ENCODE data around the gene WDR20. TPM values are rescaled to one million over a fixed set of nuclear protein-coding genes. Genes with fewer than 3 reads are reported as not detected.
"Not testable (repeated sequence)": the region's sequence is repeated elsewhere in the genome, so short reads cannot be mapped to it uniquely, and the experiment has no call there.

Gene WDR20, protein sequence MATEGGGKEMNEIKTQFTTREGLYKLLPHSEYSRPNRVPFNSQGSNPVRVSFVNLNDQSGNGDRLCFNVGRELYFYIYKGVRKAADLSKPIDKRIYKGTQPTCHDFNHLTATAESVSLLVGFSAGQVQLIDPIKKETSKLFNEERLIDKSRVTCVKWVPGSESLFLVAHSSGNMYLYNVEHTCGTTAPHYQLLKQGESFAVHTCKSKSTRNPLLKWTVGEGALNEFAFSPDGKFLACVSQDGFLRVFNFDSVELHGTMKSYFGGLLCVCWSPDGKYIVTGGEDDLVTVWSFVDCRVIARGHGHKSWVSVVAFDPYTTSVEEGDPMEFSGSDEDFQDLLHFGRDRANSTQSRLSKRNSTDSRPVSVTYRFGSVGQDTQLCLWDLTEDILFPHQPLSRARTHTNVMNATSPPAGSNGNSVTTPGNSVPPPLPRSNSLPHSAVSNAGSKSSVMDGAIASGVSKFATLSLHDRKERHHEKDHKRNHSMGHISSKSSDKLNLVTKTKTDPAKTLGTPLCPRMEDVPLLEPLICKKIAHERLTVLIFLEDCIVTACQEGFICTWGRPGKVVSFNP
- total RNA-seq (2014; rRNA removed; shearing (Covaris generic)), result 17.5 and 22.1 TPM in 2 replicates
- polyA plus RNA-seq (2015; cell fraction: cytosol; rRNA removed), result 18.7 and 23.0 TPM in 2 replicates
- 21.2 and 27.7 TPM in 2 replicates for polyA plus RNA-seq (2015; cell fraction: nucleus; rRNA removed)

DNA sequence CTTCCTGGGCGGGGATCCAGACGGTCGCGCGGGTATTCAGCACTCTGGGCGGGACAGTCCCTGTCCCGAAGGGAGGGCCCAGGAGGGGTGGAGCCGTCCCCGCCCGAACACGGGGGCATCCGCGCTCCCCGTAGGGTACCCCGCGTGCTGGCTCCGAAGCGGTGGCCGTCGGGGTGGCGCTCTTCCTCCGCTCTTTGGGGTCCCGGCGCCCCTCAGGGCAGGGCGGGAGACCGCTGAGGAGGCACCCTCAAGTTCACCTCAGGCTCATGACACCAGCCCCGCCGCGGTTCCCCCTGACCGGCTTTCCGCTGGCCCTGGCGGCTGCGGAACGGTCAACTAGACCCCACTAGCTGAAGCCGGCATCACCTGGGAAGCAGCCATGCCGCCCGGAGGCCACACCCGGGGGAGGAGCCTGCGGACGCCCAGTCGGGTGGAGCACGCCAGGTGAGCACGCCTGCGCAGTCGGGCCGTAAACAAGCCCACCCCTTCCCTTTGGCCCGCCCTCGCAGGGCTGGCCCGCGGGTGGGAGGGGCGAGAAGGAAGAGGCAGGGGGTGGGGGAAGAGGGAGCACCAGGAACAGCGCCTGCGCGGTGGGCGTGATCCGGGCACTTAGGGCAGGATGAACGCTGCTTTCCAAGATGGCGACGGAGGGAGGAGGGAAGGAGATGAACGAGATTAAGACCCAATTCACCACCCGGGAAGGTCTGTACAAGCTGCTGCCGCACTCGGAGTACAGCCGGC, at the start of gene WDR20:
Gene WDR20 (plus strand): TSS at position 612 of the 741 bp plus-strand sequence. CDS start 27 bp downstream, at position 639.
- peak; percentile 97 for DNase-seq (ENCODE audit: low read depth, low spot score)

DNA sequence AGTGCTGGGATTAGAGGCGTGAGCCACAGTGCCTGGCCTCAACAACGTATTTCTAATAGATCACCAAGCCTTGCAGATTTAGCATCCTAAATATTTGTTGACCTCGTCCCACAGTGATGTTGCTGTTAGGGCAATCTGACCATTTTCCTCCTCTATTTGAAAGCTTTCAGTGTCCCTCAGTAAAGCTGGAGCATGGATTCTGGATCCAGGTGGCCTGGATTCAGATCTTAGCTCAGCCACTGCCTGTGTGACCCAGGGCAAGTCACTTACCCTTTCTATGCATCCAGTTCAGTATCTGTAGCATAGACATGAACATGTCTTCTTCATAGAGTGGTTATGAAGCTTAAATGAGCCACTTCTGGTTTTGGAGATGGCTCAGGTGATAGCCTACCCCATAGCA, 49.0 kb upstream of the WDR20 start:
- in situ Hi-C loops (cut with HindIII; ENCODE audit: low pct_unique_long_range_greater_than_20kb, low sequenced_read_pairs), result no loop called here
- DNase-seq (ENCODE audit: low read depth, low spot score), result no peak

More for the DNA sequence above, at the start of gene WDR20:
- in situ Hi-C loops (cut with HindIII; ENCODE audit: low pct_unique_long_range_greater_than_20kb, low sequenced_read_pairs), result no loop called here

DNA sequence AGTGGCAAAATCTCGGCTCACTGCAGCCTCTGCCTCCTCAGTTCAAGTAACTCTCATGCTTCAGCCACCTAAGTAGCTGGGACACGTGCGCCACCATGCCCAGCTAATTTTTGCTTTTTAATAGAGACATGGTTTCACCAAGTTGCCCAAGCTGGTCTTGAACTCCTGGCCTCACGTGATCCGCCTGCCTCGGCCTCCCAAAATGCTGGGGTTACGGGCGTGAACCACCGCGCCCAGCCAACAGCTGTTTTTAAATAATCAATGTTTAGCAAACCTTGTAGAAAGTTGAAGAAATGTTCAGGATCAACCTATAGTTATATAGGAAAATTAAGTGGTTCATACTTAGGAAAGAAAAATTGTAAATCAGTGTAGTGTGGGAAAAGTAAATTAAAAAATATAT, 46.9 kb upstream of the WDR20 start:
- in situ Hi-C loops (cut with HindIII; ENCODE audit: low pct_unique_long_range_greater_than_20kb, low sequenced_read_pairs), result no loop called here
- no peak for DNase-seq (ENCODE audit: low read depth, low spot score)

DNA sequence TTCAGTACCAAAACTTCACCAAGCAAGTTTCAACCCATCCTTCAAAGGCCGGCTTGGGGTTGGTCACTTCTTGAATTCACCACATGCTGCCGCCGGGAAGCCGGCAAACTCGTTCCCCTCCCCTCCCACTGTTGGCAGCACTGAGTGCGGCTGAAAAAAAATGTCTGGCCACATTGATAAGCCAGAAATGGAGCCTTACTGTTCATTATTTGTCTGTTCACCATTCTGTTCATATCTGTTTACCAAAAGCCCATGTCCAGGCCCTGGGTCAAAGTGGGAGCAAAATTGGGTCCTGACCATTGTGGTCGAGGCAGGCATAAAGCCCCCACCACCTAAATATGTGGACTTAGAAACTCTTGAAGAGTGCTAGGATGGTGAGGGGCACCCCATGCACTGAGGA, 45.6 kb upstream of the WDR20 start:
- no peak for DNase-seq (ENCODE audit: low read depth, low spot score)
- in situ Hi-C loops (cut with HindIII; ENCODE audit: low pct_unique_long_range_greater_than_20kb, low sequenced_read_pairs), result no loop called here

DNA sequence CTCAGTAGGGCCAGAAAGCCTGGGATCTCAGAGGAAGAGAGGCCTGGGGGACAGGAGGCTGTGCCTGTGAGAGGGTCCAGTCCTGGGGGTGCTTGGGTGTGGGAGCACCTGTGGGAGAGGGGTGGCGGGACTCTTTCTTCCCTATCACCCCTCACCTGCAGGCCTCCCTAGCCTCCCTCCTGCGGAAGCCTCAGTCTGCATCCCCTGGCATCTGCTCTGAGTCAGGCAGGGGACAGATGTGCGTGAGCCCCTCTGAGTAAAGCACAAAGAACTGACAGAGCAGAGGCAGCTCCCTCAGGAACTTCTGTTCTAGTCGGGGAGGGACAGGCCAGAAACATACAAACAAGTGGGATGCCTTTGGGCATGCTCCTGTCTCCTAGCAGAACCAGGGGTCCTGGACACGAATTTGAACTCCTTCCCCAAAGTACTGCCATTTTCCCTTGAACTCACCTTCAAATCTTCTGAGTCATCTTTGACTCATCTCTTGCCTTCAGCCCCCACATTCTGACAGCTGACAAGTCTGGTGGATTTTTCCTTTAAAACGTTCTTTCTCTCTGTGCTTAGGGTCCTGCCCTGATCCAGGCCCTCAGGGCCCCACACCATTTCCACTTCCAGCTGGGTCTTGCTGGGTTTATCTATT, 44.3 kb upstream of the WDR20 start:
- in situ Hi-C loops (cut with HindIII; ENCODE audit: low pct_unique_long_range_greater_than_20kb, low sequenced_read_pairs), result loop anchor here (5.0 kb wide), 1 partner anchor 87 kb away; no protein-coding TSS in a partner anchor
- DNase-seq (ENCODE audit: low read depth, low spot score), result no peak

DNA sequence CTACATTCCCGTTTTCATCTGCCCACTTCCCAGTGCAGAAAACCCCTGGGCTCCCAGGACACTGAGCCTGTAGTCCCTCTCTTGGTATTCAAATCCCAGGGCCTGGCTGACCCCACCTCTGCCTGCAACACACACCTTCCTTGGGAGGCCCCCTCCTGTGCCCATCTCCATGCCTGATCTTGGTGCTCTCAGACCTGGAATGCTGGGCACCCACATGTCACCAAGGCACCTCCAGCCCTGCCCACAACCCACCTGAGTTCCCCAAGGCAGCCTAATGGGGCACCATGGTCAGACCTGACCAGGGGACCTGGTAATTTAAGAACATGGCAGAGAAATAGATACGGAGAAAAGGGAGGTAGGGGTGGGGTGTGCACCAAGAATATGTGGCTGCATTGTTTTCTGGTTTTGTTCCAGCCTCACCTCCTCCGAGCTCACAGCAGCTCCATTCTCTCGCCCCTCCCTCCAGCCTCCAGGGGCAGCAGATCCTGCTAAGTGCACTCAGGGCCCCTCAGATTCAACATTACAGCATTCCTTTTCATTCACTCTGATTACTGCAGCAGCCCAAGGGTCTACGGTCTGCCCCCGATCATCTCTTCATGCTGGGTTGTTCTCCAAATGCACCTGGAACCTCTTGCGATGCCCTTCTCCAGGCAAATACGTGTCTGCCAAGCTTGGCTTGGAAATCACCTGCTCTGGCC, 43.7 kb upstream of the WDR20 start:
- in situ Hi-C loops (cut with HindIII; ENCODE audit: low pct_unique_long_range_greater_than_20kb, low sequenced_read_pairs), result loop anchor here (5.0 kb wide), 1 partner anchor 86 kb away; no protein-coding TSS in a partner anchor
- no peak for DNase-seq (ENCODE audit: low read depth, low spot score)

DNA sequence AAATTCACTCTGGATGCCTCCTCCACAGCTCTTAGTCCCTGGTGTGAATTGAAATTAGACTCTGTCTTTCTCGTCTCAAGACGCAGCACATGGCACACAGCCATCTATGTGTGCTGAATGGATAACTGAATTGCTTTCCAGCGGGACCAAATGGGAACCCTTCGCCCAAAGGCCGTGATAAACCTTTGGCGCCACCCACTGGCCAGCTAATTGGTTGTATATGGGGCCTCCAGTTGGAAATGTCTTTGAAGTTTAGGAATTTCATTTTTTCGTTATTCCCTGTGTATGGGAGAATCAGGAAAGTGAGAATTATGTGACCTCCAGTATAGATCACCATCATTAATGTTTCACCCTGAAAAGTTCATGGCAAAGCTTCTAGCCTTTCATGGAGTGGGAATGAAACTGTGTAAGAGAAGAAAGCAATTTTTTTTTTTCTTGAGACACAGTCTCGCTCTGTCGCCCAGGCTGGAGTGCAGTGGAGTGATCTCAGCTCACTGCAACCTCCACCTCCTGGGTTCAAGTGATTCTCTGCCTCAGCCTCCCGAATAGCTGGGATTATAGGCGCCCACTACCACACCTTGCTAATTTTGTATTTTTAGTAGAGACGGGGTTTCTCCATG, 43.0 kb upstream of the WDR20 start:
- peak; percentile 90 for DNase-seq (ENCODE audit: low read depth, low spot score)
- in situ Hi-C loops (cut with HindIII; ENCODE audit: low pct_unique_long_range_greater_than_20kb, low sequenced_read_pairs), result loop anchor here (5.0 kb wide), 1 partner anchor 86 kb away; no protein-coding TSS in a partner anchor

DNA sequence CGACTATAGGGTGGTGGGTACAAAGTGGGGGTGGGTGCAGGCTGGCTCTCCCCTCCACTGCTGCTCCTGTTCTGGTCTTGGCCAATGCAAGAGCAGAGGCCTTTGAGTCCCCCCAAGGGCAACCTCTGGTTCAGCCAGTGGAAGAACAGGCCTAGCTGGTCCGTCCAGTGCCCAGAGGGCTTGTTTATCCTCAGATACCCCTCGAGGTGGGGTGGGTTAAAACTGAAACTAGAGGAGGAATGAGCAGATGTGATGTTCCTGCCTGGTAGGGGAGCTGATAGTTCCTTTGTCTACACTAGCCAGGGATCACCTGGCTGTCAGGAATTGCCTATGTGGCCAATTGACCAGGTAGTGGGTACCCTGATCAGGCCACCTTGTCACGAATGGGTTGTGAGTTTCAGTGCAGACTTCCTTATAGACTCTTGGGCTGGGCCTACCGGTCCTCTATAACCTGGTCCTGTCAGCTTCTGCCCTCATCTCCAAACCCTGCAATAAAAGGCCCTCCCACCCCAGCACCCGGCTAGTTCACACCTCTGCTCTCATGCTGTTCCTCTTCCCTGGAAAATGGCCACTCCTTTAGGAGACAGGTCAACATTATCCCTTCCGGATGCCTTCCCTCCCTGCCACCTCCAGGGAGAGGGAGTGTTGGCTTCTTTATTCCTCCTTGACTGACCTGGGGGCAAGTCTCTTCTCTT, 42.1 kb upstream of the WDR20 start:
- in situ Hi-C loops (cut with HindIII; ENCODE audit: low pct_unique_long_range_greater_than_20kb, low sequenced_read_pairs), result loop anchor here (5.0 kb wide), 1 partner anchor 85 kb away; no protein-coding TSS in a partner anchor
- DNase-seq (ENCODE audit: low read depth, low spot score), result no peak

DNA sequence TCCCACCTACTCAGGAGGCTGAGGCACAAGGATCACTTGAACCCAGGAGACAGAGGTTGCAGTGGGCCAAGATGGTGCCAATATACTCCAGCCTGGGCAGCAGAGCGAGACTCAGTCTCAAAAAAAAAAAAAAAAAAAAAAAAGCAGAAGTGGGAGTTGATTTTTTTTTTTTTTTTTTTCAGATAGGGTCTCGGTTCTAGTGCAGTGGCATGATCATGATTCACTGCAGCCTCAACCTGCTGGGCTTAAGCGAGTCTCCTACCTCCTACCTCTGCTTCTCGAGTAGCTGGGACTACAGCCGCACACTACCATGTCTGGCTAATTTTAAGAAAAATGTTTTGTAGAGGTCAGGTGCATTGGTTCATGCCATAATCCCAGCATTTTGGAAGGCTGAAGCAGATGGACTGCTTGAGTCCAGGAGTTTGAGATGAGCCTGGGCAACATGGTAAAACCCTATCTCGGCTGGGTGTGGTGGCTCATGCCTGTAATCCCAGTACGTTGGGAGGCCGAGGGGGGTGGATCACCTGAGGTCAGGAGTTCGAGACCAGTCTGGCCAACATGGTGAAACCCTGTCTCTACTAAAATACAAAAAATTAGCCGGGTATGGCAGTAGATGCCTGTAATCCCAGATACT, 36.5 kb upstream of the WDR20 start:
- no peak for DNase-seq (ENCODE audit: low read depth, low spot score)
- in situ Hi-C loops (cut with HindIII; ENCODE audit: low pct_unique_long_range_greater_than_20kb, low sequenced_read_pairs), result no loop called here

DNA sequence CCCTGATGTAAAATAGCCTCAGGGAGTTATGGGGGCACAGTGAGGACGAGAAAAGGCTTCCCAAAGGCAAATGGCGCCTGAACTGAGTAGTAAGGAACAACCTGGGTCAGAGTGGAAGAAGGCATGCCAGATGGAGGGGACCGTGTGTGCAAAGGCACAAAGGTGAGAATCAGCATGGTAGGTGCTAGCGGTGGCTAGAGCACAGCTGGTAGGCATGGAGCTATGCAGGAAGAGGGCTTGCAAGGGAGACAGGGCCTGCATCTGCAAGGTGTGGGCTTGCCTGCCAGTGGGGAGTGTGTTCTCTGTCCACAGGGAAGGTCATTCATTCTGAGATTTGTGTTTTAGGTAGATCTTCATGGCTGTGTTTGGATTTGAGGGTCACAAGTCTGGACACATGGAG, 34.3 kb upstream of the WDR20 start:
- in situ Hi-C loops (cut with HindIII; ENCODE audit: low pct_unique_long_range_greater_than_20kb, low sequenced_read_pairs), result no loop called here
- no peak for DNase-seq (ENCODE audit: low read depth, low spot score)

DNA sequence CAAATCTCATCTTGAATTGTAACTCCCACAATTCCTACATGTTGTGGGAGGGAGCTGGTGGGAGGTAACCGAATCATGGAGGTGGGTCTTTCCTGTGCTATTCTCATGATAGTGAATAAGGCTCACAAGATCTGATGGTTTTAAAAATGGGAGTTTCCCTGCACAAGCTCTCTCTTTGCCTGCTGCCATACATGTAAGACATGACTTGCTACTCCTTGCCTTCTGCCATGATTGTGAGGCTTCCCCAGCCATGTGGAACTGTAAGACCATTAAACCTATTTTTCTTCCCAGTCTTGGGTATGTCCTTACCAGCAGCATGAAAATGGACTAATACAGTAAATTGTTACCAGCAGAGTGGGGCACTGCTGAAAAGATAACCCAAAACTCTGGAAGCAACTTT, 30.4 kb upstream of the WDR20 start:
- DNase-seq (ENCODE audit: low read depth, low spot score); in situ Hi-C loops (cut with HindIII; ENCODE audit: low pct_unique_long_range_greater_than_20kb, low sequenced_read_pairs): not testable (repeated sequence)

DNA sequence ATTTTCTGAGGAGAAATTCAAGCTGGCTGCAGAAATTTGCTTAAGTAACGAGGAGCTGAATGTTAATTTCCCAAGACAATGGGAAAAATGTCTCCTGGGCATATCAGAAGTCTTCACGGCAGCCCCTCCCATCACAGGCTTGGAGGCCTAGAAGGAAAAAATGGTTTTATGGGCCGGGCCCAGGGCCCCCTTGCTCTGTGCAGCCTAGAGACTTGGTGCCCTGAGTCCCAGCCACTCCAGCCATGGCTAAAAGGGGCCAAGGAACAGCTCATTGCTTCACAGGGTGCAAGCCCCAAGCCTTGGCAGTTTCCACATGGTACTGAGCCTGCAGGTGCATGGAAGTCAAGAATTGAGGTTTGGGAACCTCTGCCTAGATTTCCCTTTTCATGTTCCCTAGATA, 28.6 kb upstream of the WDR20 start:
- in situ Hi-C loops (cut with HindIII; ENCODE audit: low pct_unique_long_range_greater_than_20kb, low sequenced_read_pairs), result no loop called here
- no peak for DNase-seq (ENCODE audit: low read depth, low spot score)

DNA sequence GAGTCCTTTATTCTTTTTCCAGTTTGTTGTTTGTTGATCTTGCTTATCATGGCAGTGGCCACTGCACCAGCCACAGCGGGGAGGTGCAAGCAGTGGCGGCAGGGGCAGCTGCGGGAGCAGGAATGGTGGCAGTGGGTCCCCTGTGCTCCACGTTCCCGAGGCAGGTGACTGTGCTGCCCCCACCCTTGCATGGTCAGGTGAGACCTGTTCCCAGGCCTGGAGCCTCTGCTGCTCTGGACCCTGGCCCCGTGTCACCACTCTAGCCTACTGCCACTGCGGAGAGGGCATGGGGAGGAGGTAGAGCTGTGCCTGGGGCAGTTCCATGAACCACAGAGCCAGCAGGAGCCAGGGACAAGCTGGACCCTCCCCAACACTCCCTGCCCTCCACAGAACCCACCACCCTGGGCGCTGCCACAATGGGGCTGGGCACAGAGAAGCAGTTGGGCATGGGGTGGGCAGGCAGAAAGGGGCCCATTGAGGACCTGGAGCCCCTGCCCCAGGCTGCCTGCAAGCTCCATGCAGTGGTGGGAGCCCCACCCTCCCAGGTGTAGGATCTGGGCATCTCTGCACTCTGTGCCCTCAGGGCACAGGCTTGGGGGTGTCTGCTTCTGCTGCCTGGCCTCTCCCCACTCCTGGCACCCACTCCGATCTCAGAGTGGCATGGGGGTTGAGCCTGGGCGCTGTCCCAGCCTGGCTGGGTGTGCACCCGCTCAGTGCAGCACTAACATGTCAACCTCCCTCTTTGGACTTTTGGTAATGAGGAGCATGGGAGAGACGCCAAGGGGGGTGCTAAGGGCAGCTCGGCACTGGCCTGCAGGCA, 23.1 kb upstream of the WDR20 start:
- DNase-seq (ENCODE audit: low read depth, low spot score), result no peak
- in situ Hi-C loops (cut with HindIII; ENCODE audit: low pct_unique_long_range_greater_than_20kb, low sequenced_read_pairs), result no loop called here

DNA sequence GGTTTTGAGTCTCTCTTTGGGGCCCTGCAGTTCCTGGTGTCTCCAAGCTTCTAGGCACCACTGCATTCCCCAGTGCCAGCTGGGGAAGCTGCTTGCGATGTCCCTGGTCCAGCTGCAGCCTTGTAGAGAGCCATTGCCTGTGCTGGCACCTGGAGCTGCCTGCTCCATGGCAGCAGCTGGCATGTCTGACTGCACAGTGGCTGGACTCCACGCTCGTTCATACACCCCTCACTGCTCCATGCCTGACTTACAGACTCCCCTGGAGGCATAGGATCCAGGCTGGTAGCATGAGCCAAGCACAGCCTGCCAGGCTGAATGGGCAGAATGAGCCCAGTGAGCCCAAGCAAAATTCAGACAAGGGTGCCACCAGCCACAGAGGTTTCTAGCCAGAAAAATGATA, 21.8 kb upstream of the WDR20 start:
- no peak for DNase-seq (ENCODE audit: low read depth, low spot score)
- in situ Hi-C loops (cut with HindIII; ENCODE audit: low pct_unique_long_range_greater_than_20kb, low sequenced_read_pairs), result no loop called here

DNA sequence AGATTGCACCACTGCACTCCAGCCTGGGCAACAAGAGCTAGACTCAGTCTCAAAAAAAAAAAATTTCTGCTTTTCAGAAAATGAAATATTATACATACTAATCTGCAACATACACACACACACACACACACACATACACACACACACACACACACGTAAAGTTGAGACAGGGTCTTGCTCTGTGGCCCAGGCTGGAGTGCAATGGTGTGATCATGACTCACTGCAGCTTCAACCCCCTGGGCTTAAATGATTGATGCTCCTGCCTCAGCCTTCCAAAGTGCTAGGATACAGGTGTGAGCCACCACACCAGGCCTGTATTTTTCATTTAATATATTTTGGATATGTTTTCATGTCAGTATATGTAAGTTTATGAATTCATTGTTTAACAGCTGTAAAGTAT, 18.8 kb upstream of the WDR20 start:
- in situ Hi-C loops (cut with HindIII; ENCODE audit: low pct_unique_long_range_greater_than_20kb, low sequenced_read_pairs), result no loop called here

More for the DNA sequence above, 18.8 kb upstream of the WDR20 start:
- DNase-seq (ENCODE audit: low read depth, low spot score), result no peak
